Neural progenitor cell (in vitro differentiated cells): ENCODE data around the gene SNX2.

ENCODE experiments used
- CTCF ChIP-seq: fragments of 200-600 bp; sonication (generic); IDR thresholded peaks from 2 replicates; pipeline ENCODE4 v1.5.1; 2017; ENCODE audit warnings: antibody characterized with exemption, mild to moderate bottlenecking
- EZH2 ChIP-seq: fragments of 200-600 bp; sonication (generic); IDR thresholded peaks from 2 replicates; pipeline ENCODE4 v1.6.1; 2017; ENCODE audit warnings: antibody characterized with exemption, mild to moderate bottlenecking, moderate library complexity
- EZH2phosphoT487 ChIP-seq: fragments of 200-600 bp; sonication (generic); IDR thresholded peaks from 2 replicates; pipeline ENCODE4 v1.6.1; 2017; ENCODE audit warnings: antibody characterized with exemption

GRCh38 chr5:122753500-122753899 lies 21.4 kb upstream of the SNX2 start:
- no peak for TF ChIP-seq EZH2phosphoT487
- no peak for TF ChIP-seq CTCF
- no peak for TF ChIP-seq EZH2
